Activated T-cell treated with anti-CD3 and anti-CD28 coated beads for 48 hours (primary cell): ENCODE measurements around the gene NBR1.
"Not testable (repeated sequence)": the region's sequence is repeated elsewhere in the genome, so short reads cannot be mapped to it uniquely, and the experiment has no call there.

Experiments used
- DNase-seq: peaks from one replicate; pipeline ENCODE4 v3.0.0-alpha.2; 2020; ENCODE audit warnings: low read depth

The NBR1 gene, protein sequence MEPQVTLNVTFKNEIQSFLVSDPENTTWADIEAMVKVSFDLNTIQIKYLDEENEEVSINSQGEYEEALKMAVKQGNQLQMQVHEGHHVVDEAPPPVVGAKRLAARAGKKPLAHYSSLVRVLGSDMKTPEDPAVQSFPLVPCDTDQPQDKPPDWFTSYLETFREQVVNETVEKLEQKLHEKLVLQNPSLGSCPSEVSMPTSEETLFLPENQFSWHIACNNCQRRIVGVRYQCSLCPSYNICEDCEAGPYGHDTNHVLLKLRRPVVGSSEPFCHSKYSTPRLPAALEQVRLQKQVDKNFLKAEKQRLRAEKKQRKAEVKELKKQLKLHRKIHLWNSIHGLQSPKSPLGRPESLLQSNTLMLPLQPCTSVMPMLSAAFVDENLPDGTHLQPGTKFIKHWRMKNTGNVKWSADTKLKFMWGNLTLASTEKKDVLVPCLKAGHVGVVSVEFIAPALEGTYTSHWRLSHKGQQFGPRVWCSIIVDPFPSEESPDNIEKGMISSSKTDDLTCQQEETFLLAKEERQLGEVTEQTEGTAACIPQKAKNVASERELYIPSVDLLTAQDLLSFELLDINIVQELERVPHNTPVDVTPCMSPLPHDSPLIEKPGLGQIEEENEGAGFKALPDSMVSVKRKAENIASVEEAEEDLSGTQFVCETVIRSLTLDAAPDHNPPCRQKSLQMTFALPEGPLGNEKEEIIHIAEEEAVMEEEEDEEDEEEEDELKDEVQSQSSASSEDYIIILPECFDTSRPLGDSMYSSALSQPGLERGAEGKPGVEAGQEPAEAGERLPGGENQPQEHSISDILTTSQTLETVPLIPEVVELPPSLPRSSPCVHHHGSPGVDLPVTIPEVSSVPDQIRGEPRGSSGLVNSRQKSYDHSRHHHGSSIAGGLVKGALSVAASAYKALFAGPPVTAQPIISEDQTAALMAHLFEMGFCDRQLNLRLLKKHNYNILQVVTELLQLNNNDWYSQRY

DNA sequence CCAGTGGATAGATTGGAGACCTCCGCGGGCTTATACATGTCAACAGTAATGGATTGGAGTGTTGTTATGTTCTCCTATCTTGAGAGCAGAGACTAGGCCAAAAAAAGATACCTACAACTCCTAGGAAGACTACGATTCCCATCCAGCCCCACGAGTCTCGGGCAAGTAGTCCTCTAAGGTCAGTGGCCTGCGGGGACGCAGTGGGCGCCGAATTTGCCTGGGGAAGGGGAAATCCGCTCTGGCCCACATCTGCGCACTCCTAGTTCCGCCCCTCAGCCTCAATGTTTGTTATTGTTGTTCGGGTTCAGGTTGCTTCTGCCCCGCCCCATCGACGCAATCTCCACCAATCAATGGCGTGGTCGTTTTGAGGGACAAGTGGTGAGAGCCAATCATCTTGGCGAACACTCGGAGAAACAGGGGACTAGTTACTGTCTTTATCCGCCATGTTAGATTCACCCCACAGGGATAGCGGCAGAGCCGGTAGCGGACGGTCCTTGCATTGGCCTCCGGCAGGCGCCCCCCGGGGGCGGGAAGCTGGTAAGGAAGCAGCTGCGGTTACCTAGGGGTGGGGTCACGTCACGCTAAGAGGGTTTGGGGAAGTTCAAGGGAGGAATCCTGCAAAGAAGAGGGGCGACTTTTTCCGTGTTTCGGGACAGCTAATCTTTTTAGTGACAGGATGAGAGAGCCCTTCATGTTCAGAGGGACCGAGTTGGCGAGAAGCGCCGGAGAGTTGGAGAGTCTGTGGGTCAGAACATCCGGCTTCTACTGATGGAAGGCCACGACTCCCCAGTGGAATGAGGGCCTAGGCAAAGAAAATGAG is at the start of gene NBR1:
NBR1 (plus strand) TSS at position 449 of the 820 bp plus-strand sequence. CDS start 4,586 bp downstream, outside the sequence.
- peak; percentile 92 for DNase-seq

DNA sequence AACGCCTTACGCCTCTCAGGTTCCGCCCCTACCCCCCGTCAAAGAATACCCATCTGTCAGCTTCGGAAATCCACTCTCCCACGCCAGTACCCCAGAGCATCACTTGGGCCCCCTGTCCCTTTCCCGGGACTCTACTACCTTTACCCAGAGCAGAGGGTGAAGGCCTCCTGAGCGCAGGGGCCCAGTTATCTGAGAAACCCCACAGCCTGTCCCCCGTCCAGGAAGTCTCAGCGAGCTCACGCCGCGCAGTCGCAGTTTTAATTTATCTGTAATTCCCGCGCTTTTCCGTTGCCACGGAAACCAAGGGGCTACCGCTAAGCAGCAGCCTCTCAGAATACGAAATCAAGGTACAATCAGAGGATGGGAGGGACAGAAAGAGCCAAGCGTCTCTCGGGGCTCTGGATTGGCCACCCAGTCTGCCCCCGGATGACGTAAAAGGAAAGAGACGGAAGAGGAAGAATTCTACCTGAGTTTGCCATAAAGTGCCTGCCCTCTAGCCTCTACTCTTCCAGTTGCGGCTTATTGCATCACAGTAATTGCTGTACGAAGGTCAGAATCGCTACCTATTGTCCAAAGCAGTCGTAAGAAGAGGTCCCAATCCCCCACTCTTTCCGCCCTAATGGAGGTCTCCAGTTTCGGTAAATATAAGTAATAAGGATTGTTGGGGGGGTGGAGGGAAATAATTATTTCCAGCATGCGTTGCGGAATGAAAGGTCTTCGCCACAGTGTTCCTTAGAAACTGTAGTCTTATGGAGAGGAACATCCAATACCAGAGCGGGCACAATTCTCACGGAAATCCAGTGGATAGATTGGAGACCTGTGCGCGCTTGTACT is 45.7 kb upstream of the NBR1 start, which contains the start of gene BRCA1:
BRCA1 (minus strand) TSS at position 232 of the 834 bp plus-strand sequence. CDS start 1,268 bp downstream, outside the sequence.
- peak; percentile 88 for DNase-seq

GRCh38 chr17:43125967-43126910 is 44.8 kb upstream of the NBR1 start:
- no peak for DNase-seq

DNA sequence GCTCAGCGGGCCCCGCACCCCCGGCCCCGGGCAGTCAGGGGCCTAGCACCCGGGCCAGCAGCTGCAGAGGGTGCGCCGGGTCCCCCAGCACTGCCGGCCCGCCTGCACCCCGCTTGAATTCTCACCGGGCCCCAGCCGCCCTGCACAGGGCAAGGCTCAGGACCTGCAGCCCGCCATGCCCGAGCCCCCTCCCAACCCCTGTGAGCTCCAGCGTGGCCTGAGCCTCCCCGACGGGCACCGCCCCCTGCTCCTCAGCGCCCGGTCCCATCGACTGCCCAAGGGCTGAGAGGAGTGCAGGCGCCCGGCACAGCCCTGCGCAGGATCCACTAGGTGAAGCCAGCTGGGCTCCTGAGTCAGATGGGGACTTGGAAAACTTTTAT is 44.1 kb upstream of the NBR1 start:
- DNase-seq: no peak

- DNase-seq: not testable (repeated sequence)
These were observed 43.6 kb upstream of the NBR1 start for GRCh38 chr17:43127333-43127876.

DNA sequence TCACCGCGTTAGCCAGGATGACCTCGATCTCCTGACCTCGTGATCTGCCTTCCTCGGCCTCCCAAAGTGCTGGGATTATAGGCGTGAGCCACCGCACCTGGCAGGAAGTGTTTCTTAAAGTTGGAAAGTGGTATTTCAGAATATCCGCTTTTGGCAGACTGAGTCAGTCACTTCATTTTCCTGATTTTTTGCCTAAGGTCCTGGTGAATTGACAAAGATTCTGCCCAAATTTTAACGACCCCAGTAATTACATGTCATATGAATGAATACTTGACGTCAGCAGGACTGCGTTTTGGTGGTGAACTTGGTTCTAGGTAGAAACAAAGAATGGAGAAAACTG is 41.4 kb upstream of the NBR1 start:
- no peak for DNase-seq

DNA sequence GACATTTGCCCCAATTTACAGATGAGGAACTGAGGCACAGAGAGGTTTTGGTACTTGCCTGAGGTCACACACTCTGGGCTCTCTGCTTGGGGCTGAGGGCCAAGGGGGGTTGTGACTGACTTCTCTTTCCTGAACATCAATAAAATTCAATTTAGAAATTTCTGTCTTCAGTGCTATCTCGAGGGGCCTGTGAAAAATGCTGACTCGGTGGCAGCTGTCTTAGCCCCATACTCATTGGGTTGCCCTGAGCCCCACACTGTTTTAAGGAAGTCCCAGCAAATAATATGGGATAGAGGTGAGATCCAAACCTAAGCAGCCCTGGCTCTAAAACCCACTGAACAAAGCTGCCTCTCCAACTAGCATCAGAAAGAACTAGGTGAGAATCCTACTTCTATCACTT is 38.9 kb upstream of the NBR1 start:
- DNase-seq: no peak

DNA sequence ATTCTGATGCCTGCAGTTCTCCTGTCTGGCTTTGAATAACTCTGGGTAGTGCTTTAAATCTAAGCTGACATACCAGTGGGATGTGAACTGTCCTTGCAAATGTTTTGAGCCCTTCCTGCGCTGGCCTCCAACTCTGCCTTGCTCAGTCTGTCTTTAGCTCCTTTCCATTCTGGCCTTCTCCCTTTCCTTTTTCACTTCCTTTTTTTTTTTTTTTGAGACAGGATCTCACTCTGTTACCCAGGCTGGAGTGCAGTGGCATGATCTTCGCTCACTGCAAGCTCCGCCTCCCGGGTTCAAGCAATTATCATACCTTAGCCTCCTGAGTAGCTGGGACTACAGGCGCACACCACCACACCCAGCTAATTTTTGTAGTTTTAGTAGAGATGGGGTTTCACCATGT is 37.6 kb upstream of the NBR1 start:
- not testable (repeated sequence) for DNase-seq

DNA sequence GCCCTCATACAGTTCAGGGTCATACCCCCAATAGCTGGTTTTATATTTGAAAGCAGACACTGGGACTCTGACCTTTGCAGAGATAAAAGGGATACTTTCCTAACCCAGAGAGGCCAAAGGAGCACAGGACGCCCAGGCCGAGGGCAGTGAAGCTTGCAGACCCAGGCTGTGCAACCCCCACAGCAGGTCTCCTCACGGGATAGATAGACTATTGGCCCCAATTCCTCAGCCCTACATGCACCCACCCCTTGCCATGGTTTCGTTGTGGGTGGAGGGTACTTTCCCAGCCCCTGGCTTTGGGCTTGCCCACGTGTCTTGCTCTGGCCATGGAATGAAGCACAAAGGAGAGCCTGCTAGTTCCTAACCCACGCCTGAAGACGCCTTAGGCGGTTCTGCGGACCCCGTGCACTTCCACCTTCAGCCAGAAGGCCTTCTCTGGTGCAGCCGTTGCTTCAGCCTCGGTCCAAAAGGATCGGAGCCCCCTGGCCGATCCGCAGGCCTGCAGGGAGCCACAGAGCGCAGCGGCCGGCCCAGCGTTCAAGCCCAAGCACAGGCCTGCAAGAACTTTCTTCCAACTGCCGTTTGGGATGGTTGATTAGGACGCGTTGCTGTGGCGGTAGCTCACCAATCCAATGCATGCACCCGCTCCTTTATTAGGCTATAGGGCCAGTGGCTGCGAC is 36.1 kb upstream of the NBR1 start:
- no peak for DNase-seq

GRCh38 chr17:43135454-43135819 is 35.6 kb upstream of the NBR1 start:
- no peak for DNase-seq

GRCh38 chr17:43136574-43136973 is 34.4 kb upstream of the NBR1 start:
- DNase-seq: not testable (repeated sequence)

- not testable (repeated sequence) for DNase-seq
These were observed 32.5 kb upstream of the NBR1 start for GRCh38 chr17:43138531-43138930.

GRCh38 chr17:43140396-43141332 is 30.4 kb upstream of the NBR1 start:
- no peak for DNase-seq

GRCh38 chr17:43142153-43142552 is 28.9 kb upstream of the NBR1 start:
- DNase-seq: no peak

DNA sequence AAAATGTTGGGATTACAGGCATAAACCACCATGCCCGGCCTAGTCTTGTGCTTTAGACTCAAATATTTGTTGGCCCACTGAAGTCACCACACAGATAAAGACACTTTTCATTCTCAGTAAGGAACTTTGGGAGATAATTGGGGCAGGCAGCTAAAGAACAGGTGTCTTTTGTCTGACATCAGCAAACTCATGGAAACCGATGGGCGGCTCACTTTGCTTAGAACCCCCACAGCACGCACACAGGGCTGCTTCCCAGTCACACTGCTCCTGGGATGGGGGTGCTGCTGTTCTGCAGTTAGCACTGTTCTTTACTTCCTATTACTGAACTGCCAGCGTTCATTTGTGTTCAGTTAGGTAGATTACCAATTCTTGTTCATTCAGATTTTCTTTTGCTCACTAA is 27.8 kb upstream of the NBR1 start:
- no peak for DNase-seq

DNA sequence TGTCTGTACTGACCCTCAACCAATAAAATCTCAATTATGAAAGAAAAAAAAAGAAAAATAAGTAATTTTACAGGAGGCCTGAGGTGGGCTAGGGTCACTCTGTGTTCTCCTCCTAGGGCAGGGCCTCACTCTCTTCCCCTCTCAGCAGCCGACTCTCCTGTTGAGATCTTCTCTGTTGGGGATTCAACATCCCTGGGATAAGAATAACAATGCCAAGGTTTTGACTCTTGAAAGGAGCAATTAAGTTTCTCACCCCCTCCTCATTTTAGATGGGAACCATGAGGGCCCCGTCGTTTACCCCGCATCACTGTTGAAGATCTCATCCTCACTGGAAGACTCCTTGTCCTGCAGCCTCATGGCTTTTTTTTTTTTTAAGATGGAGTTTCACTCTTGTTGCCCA is 24.4 kb upstream of the NBR1 start:
- no peak for DNase-seq

GRCh38 chr17:43151880-43152456 is 19.0 kb upstream of the NBR1 start:
- no peak for DNase-seq
